ENCODE measurements around the gene SOX18.

DNA sequence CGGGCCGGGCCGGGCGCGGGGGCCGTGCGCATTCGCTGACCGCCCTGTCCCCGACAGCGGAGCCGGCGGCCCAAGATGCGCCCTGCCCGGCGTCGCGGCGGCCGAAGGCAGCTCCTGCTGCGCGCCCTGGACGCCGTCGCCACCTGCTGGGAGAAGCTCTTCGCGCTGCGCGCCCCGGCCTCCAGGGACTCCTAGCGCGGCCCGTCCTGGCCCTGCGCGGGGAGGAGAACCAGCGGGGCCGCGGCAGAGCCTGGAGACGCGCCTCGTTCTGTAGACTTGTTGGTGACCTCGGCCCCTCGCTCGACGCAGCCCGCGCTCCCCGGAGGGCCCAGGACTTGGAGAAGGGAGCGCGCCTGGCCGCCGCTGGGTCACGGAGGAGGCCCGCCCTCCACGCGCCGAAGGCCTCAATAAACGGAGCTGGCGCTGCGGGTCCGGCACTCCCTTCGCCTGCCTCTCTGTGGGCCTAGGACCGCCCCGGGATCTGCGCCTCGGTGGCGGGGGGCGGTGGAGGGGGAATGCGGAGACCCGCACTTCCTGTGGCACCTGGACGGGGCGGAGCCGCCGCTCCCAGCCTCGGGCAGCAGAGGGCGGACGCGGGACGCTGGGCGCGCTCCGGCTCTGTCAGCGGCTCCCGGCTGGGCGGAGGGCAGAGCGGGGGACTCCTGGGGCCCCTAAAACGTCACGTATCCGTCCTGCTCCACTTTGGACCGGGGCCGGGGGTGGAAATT is 10.7 kb downstream of the SOX18 start:
- TF ChIP-seq, protein P1, sequence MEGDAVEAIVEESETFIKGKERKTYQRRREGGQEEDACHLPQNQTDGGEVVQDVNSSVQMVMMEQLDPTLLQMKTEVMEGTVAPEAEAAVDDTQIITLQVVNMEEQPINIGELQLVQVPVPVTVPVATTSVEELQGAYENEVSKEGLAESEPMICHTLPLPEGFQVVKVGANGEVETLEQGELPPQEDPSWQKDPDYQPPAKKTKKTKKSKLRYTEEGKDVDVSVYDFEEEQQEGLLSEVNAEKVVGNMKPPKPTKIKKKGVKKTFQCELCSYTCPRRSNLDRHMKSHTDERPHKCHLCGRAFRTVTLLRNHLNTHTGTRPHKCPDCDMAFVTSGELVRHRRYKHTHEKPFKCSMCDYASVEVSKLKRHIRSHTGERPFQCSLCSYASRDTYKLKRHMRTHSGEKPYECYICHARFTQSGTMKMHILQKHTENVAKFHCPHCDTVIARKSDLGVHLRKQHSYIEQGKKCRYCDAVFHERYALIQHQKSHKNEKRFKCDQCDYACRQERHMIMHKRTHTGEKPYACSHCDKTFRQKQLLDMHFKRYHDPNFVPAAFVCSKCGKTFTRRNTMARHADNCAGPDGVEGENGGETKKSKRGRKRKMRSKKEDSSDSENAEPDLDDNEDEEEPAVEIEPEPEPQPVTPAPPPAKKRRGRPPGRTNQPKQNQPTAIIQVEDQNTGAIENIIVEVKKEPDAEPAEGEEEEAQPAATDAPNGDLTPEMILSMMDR (IDR thresholded peaks at IDR 0.05): peak; percentile 70
- TF ChIP-seq EZH2 (IDR thresholded peaks at IDR 0.05): peak; percentile 97
